ENCODE measurements around the gene ZNF277.

ZNF277 gene

GRCh38 chr7:112271162-112271561 lies 64.7 kb downstream of the ZNF277 start:
- FAIRE-seq (no peak), DNase-seq (ENCODE audit: insufficient read length, low spot score) (no peak)
- no peak for TF ChIP-seq SPI1 (IDR thresholded peaks at IDR 0.05; ENCODE audit: low read depth, low read length)
- TF ChIP-seq TAF1 (IDR thresholded peaks at IDR 0.05; ENCODE audit: low read depth, low read length), result no peak
- TF ChIP-seq POLR2AphosphoS5 (IDR thresholded peaks at IDR 0.05; ENCODE audit: low read depth, low read length), result no peak
- TF ChIP-seq POU2F2 (IDR thresholded peaks at IDR 0.05; ENCODE audit: low read depth, low read length), result no peak
- TF ChIP-seq PAX5 (IDR thresholded peaks at IDR 0.05; ENCODE audit: insufficient read depth, low read length, severe bottlenecking), result no peak
- TF ChIP-seq POLR2A (IDR thresholded peaks at IDR 0.05; ENCODE audit: low read depth, low read length), result no peak

DNA sequence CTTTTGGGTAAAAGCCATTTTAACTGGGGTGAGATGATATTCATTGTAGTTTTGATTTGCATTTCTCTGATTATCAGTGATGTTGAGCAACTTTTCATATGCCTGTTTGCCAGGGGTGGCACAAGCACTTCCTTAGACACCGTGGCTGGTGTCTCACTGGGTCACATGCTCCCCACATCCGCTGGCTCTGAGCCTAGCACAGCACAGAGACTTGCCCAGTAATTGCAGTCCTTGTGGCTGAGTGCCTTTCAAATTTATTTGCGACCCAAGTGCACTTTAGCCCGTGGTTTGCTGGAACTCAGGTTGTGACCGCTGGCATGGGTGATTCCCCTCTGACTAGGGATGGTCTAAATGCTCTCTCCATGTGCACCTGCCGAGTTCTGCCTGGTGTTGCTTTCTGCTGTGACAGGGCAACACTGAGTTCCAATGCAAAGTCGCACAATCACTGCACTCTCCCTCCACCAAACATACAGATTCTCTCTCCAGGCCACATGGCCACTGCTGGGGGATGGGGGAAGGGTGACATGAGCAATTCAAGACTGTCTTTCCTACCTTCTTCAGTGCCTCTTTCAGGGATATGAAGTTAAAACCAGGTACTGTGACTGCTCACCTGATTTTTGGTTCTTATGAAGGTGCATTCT lies 66.5 kb downstream of the ZNF277 start:
- DNase-seq (ENCODE audit: insufficient read length, low spot score) (no peak), FAIRE-seq (no peak)
- TF ChIP-seq TAF1 (IDR thresholded peaks at IDR 0.05; ENCODE audit: low read depth, low read length) (no peak), POU2F2 (IDR thresholded peaks at IDR 0.05; ENCODE audit: low read depth, low read length) (no peak)

DNA sequence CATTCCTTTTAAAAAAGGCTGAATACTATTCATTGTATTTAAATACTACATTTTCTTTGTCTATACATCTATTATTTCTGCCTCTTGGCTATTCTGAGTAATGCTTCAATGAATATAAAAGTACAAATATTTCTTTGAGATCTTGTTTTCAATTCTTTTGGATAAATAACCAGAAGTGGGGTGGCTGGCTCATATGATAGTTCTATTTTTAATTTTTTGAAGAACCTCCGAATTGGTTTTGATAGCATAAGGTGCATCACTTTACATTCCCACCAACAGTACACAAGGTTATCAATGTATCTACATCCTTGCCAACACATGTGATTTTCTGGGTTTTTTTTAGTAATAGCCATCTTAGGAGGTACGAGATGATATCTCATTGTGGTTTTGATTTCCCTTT lies 72.5 kb downstream of the ZNF277 start:
- DNase-seq (ENCODE audit: insufficient read length, low spot score) (no peak), FAIRE-seq (no peak)
- no peak for TF ChIP-seq POLR2AphosphoS5 (IDR thresholded peaks at IDR 0.05; ENCODE audit: low read depth, low read length)
- no peak for TF ChIP-seq POU2F2 (IDR thresholded peaks at IDR 0.05; ENCODE audit: low read depth, low read length)
- TF ChIP-seq POLR2A (IDR thresholded peaks at IDR 0.05; ENCODE audit: low read depth, low read length), result no peak
- TF ChIP-seq TAF1 (IDR thresholded peaks at IDR 0.05; ENCODE audit: low read depth, low read length), result no peak
- TF ChIP-seq PAX5 (IDR thresholded peaks at IDR 0.05; ENCODE audit: insufficient read depth, low read length, severe bottlenecking), result no peak
- TF ChIP-seq SPI1 (IDR thresholded peaks at IDR 0.05; ENCODE audit: low read depth, low read length), result no peak

DNA sequence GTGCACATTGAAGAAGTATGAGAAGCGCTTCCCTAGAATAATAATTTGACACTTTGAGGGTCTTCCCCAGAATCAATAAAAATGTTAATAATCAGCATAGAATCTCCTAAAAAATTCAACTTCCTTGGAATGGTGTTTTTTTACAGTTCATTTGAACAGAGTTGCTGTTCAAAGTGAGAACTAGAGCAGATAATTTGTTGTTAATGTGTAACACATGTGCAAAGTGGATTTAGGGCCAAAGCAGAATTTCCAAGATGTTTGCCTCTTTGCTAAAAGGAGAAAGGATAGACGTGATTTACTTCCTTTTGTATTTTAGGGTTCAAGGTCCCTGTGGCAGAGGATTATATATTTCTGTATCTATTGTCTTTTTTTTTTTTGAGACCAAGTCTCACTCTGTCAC lies 73.8 kb downstream of the ZNF277 start:
- FAIRE-seq (no peak), DNase-seq (ENCODE audit: insufficient read length, low spot score) (no peak)
- no peak for TF ChIP-seq POLR2AphosphoS5 (IDR thresholded peaks at IDR 0.05; ENCODE audit: low read depth, low read length)
- TF ChIP-seq SPI1 (IDR thresholded peaks at IDR 0.05; ENCODE audit: low read depth, low read length), result no peak
- TF ChIP-seq TAF1 (IDR thresholded peaks at IDR 0.05; ENCODE audit: low read depth, low read length), result no peak
- TF ChIP-seq POU2F2 (IDR thresholded peaks at IDR 0.05; ENCODE audit: low read depth, low read length), result no peak
- TF ChIP-seq PAX5 (IDR thresholded peaks at IDR 0.05; ENCODE audit: insufficient read depth, low read length, severe bottlenecking), result no peak
- TF ChIP-seq POLR2A (IDR thresholded peaks at IDR 0.05; ENCODE audit: low read depth, low read length), result no peak

DNA sequence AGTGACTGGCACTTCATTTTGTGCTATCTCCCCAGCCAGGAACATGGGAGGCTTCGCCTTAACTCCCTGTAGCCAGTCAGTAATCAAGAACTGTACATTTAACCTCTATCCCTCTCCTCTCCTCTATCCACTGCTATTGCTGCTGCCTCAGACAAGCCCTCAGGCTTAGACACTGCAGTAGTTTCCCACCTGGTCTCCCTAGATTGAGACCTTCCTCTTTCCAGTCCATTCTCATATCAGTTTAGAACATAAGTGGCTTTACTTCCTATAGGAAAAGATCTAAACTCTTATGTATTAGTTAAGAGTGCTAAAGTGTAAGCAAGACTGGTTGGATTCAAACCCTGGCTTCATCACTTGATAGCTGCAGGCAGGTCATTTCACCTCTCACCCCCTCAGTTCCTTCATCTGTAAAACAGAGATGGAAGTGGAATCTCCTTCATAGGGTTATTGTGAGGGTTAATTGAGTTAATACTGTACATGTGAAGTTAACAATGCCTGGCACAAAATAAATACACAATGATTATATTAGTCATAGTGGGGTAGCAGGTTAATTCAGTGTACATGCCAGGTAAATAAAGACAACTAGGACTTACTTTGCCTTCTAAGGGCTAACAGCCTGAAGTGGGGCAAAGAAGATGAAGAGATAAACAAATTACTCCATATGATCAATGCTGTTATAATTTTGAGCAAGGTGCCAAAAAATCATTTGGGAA lies 76.1 kb downstream of the ZNF277 start:
- TF ChIP-seq POLR2AphosphoS5 (IDR thresholded peaks at IDR 0.05; ENCODE audit: low read depth, low read length), result no peak
- TF ChIP-seq SPI1 (IDR thresholded peaks at IDR 0.05; ENCODE audit: low read depth, low read length), result no peak
- no peak for TF ChIP-seq TAF1 (IDR thresholded peaks at IDR 0.05; ENCODE audit: low read depth, low read length)
- no peak for TF ChIP-seq POU2F2 (IDR thresholded peaks at IDR 0.05; ENCODE audit: low read depth, low read length)
- no peak for TF ChIP-seq PAX5 (IDR thresholded peaks at IDR 0.05; ENCODE audit: insufficient read depth, low read length, severe bottlenecking)
- TF ChIP-seq POLR2A (IDR thresholded peaks at IDR 0.05; ENCODE audit: low read depth, low read length), result no peak
- FAIRE-seq, result no peak
- DNase-seq (ENCODE audit: insufficient read length, low spot score), result no peak

- FAIRE-seq (no peak), DNase-seq (ENCODE audit: insufficient read length, low spot score) (no peak)
- no peak for TF ChIP-seq TAF1 (IDR thresholded peaks at IDR 0.05; ENCODE audit: low read depth, low read length)
- peak; percentile 90 for TF ChIP-seq POU2F2 (IDR thresholded peaks at IDR 0.05; ENCODE audit: low read depth, low read length)
- TF ChIP-seq POLR2AphosphoS5 (IDR thresholded peaks at IDR 0.05; ENCODE audit: low read depth, low read length), result no peak
- no peak for TF ChIP-seq SPI1 (IDR thresholded peaks at IDR 0.05; ENCODE audit: low read depth, low read length)
- no peak for TF ChIP-seq PAX5 (IDR thresholded peaks at IDR 0.05; ENCODE audit: insufficient read depth, low read length, severe bottlenecking)
- no peak for TF ChIP-seq POLR2A (IDR thresholded peaks at IDR 0.05; ENCODE audit: low read depth, low read length)
These were observed 77.0 kb downstream of the ZNF277 start for GRCh38 chr7:112283382-112283910.

- FAIRE-seq, result peak; percentile 56
- no peak for DNase-seq (ENCODE audit: insufficient read length, low spot score)
- no peak for TF ChIP-seq POLR2AphosphoS5 (IDR thresholded peaks at IDR 0.05; ENCODE audit: low read depth, low read length)
- no peak for TF ChIP-seq POLR2A (IDR thresholded peaks at IDR 0.05; ENCODE audit: low read depth, low read length)
- no peak for TF ChIP-seq PAX5 (IDR thresholded peaks at IDR 0.05; ENCODE audit: insufficient read depth, low read length, severe bottlenecking)
- TF ChIP-seq TAF1 (IDR thresholded peaks at IDR 0.05; ENCODE audit: low read depth, low read length), result no peak
- no peak for TF ChIP-seq SPI1 (IDR thresholded peaks at IDR 0.05; ENCODE audit: low read depth, low read length)
- TF ChIP-seq POU2F2 (IDR thresholded peaks at IDR 0.05; ENCODE audit: low read depth, low read length), result no peak
These were observed 80.0 kb downstream of the ZNF277 start for GRCh38 chr7:112286250-112287086.

GRCh38 chr7:112288301-112288700 lies 81.8 kb downstream of the ZNF277 start:
- TF ChIP-seq POLR2AphosphoS5 (IDR thresholded peaks at IDR 0.05; ENCODE audit: low read depth, low read length) (no peak), SPI1 (IDR thresholded peaks at IDR 0.05; ENCODE audit: low read depth, low read length) (no peak), PAX5 (IDR thresholded peaks at IDR 0.05; ENCODE audit: insufficient read depth, low read length, severe bottlenecking) (no peak), TAF1 (IDR thresholded peaks at IDR 0.05; ENCODE audit: low read depth, low read length) (no peak), POLR2A (IDR thresholded peaks at IDR 0.05; ENCODE audit: low read depth, low read length) (no peak), POU2F2 (IDR thresholded peaks at IDR 0.05; ENCODE audit: low read depth, low read length) (no peak)
- FAIRE-seq, result no peak
- DNase-seq (ENCODE audit: insufficient read length, low spot score), result no peak

GRCh38 chr7:112290065-112290464 lies 83.6 kb downstream of the ZNF277 start:
- FAIRE-seq, result no peak
- TF ChIP-seq POLR2AphosphoS5 (IDR thresholded peaks at IDR 0.05; ENCODE audit: low read depth, low read length), result no peak
- no peak for TF ChIP-seq TAF1 (IDR thresholded peaks at IDR 0.05; ENCODE audit: low read depth, low read length)
- no peak for TF ChIP-seq POU2F2 (IDR thresholded peaks at IDR 0.05; ENCODE audit: low read depth, low read length)
- TF ChIP-seq SPI1 (IDR thresholded peaks at IDR 0.05; ENCODE audit: low read depth, low read length), result no peak
- TF ChIP-seq POLR2A (IDR thresholded peaks at IDR 0.05; ENCODE audit: low read depth, low read length), result no peak
- TF ChIP-seq PAX5 (IDR thresholded peaks at IDR 0.05; ENCODE audit: insufficient read depth, low read length, severe bottlenecking), result no peak

More at GRCh38 chr7:112290065-112290464, 83.6 kb downstream of the ZNF277 start:
- DNase-seq (ENCODE audit: insufficient read length, low spot score), result no peak
